ENCODE data around the gene LIPI.
"Not testable (repeated sequence)": the region's sequence is repeated elsewhere in the genome, so short reads cannot be mapped to it uniquely, and the experiment has no call there.

The LIPI gene

DNA sequence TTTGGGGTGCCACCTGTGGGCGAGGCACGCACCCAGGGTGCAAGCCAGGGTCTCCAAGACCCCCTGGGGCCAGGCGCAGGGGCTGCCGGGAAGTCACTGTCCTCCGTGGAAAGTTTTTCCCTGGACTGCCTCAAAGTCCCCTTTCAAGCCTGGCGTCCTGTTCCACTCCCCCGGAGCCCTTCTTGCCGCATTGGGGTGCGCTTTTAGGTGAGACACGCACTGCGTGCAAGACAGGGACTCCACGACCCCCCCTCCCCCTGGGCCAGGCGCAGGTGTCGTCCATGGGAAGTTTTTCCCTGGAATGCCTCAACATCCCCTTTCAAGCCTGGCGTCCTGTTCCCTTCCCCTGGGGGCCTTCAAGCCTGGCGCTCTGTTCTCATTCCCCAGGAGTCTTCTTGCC lies 137.1 kb downstream of the LIPI start:
- ChIA-PET CTCF (no interaction called here), POLR2A (no interaction called here)
- no peak overlapping the region for H3K4me3 ChIP-seq (ENCODE audit: low read depth, low read length)
- no peak for DNase-seq (ENCODE audit: low read depth, low spot score)
- TF ChIP-seq, protein P1, sequence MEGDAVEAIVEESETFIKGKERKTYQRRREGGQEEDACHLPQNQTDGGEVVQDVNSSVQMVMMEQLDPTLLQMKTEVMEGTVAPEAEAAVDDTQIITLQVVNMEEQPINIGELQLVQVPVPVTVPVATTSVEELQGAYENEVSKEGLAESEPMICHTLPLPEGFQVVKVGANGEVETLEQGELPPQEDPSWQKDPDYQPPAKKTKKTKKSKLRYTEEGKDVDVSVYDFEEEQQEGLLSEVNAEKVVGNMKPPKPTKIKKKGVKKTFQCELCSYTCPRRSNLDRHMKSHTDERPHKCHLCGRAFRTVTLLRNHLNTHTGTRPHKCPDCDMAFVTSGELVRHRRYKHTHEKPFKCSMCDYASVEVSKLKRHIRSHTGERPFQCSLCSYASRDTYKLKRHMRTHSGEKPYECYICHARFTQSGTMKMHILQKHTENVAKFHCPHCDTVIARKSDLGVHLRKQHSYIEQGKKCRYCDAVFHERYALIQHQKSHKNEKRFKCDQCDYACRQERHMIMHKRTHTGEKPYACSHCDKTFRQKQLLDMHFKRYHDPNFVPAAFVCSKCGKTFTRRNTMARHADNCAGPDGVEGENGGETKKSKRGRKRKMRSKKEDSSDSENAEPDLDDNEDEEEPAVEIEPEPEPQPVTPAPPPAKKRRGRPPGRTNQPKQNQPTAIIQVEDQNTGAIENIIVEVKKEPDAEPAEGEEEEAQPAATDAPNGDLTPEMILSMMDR (IDR thresholded peaks at IDR 0.05; ENCODE audit: insufficient read depth, low read length, missing control alignments), result no peak

DNA sequence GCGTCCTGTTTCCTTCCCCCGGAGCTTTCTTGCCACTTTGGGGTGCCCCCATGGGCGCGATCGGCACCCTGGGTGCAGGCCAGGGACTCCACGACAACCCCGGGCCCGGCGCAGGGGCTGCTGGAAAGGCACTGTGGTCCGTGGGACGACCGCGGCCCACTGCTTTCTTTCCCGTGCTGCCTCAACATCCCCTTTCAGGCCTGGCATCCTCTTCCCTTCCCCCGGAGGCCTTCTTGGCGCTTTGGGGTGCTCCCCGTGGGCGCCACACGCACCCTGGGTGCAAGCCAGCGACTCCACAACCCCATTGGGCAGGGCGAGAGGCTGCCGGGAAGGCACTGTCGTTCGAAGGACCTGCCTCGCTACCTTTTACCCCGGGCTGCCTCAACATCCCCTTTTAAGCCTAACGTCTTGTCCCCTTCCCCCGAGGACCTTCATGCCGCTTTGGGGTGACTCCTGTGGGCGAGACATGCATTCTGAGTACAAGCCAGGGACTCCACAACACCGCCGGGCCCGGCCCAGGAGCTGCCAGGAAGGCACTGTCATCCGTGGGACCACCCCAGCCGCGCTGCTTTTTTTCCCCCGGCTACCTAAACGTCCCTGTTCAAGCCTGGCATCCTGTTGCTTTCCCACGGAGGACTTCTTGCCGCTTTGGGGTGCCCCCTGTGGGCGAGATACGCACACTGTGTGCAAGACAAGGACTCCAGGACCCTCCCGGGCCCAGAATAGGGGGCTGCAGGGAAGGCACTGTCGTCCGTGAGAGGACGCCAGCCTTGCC lies 137.8 kb downstream of the LIPI start:
- ChIA-PET CTCF (no interaction called here), POLR2A (no interaction called here)
- DNase-seq (ENCODE audit: low read depth, low spot score), result no peak
- no peak overlapping the region for H3K4me3 ChIP-seq (ENCODE audit: low read depth, low read length)
- TF ChIP-seq, protein P1 (IDR thresholded peaks at IDR 0.05; ENCODE audit: insufficient read depth, low read length, missing control alignments), result no peak

DNA sequence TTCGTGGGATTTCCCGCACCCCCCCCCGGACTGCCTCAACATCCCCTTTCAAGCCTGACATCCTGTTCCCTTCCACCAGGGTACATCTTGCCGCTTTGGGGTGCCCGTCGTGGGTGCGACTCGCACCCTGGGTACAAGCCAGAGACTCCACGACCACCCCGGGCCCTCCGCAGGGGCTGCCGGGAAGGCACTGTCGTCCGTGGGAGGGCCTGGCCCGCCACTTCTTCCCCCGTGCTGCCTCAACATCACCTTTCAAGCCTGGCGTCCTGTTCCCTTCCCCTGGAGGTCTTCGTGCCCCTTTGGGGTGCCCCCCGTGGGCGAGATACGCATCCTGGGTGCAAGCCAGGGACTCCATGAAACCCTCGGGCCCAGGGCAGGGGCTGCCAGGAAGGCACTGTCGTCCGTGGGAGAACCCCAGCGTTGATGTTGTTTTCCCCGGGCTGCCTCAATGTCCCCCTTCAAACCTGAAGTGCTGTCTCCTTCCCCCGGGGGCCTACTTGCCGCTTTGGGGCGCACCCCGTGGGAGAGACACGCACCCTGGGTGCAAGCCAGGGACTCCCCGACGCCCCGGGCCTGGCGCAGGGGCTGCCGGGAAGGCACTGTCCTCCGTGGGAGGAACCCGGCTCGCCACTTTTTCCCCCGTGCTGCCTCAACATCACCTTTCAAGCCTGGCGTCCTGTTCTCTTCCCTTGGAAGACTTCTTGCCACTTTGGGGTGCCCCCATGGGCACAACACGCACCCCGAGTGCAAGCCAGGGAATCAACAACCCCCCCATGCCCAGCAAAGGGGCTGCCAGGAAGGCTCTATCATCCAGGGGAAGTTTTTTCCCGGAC lies 138.6 kb downstream of the LIPI start:
- H3K4me3 ChIP-seq (ENCODE audit: low read depth, low read length), result no peak overlapping the region
- TF ChIP-seq, protein P1 (IDR thresholded peaks at IDR 0.05; ENCODE audit: insufficient read depth, low read length, missing control alignments), result no peak
- POLR2A ChIA-PET, result no interaction called here
- CTCF ChIA-PET, result no interaction called here
- DNase-seq (ENCODE audit: low read depth, low spot score), result no peak

DNA sequence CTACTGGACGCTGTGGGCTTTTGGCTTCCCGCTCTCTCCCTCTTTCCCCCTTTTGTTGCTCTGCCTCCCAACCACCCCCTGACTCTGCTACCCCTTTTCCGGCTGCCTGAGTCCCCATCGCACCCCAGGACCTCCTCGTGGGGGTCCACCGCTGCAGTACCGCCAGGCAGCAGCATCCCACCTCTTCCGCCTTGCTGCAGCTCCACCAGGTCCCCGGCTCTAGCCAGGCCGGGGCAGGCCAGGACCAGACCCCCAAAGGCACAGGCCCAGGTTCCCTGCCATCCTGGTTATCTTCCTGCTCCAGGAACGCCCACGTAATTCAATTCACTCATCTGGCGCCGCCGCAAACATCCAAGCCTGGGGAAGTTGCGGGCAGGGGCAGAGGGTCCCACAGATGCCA lies 139.8 kb downstream of the LIPI start:
- ChIA-PET POLR2A (no interaction called here), CTCF (no interaction called here)
- TF ChIP-seq, protein P1 (IDR thresholded peaks at IDR 0.05; ENCODE audit: insufficient read depth, low read length, missing control alignments), result no peak
- no peak for DNase-seq (ENCODE audit: low read depth, low spot score)
- no peak overlapping the region for H3K4me3 ChIP-seq (ENCODE audit: low read depth, low read length)

DNA sequence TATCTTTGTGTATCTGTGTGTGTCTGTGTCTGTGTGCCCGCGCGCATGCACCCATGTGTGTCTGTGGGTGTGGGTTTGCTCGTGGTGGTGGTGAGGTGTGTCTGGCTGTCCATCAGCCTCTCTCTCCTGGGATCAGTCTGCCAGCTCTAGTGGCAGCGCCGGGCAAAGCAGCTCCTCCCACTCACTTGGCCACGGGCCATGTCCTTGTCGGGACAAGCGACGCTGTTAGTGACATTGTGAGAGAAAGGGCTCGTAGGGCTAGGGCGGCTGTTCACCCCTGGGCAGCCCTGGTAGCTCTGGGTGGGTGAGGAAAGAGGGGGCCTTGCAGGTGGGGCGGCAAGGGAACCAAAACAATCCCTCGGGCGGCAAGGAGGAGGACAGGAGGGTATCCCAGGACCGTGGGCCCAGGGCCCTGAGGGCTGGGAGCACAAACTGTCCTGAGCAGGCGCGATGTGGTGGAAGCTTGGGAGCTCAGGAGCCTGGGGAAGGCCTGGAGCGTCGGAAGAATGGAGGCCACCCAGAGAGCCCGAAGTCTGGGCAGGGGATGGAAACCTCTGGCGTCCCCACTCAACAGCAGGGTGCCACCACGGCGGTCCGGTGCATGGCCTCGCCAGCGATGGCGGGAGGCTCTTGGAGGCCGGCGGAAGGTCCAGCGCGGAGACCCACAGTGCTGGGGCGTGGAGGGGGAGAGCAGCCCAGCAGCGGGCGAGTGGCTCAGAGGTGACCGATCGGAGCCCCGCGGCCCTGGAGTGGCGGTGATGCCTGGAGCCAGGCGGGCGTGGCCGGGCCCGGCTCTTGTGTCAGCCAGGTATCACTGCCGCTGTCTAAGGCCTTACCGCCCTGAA lies 140.5 kb downstream of the LIPI start:
- CTCF ChIA-PET, result no interaction called here
- TF ChIP-seq, protein P1 (IDR thresholded peaks at IDR 0.05; ENCODE audit: insufficient read depth, low read length, missing control alignments), result no peak
- POLR2A ChIA-PET, result no interaction called here
- DNase-seq (ENCODE audit: low read depth, low spot score), result no peak
- no peak overlapping the region for H3K4me3 ChIP-seq (ENCODE audit: low read depth, low read length)

DNA sequence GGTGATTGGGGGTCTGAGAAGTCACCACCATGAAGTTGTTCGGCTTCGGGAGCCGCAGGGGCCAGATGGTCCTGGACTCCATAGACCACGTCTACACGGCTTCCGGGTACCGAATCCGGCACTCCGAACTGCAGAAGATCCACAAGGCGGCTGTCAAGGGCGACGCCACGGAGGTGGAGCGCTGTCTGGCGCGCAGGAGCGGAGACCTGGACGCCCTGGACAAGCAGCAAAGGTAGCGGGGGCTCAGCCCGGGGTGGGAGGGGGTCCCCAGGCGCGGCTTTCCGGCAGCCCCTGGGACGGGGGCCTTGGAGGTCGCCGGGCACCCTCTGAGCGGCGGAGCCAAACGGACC lies 146.5 kb downstream of the LIPI start:
- DNase-seq (ENCODE audit: low read depth, low spot score), result no peak
- POLR2A ChIA-PET, result no interaction called here
- no peak overlapping the region for H3K4me3 ChIP-seq (ENCODE audit: low read depth, low read length)
- CTCF ChIA-PET, result no interaction called here
- TF ChIP-seq, protein P1 (IDR thresholded peaks at IDR 0.05; ENCODE audit: insufficient read depth, low read length, missing control alignments), result no peak

DNA sequence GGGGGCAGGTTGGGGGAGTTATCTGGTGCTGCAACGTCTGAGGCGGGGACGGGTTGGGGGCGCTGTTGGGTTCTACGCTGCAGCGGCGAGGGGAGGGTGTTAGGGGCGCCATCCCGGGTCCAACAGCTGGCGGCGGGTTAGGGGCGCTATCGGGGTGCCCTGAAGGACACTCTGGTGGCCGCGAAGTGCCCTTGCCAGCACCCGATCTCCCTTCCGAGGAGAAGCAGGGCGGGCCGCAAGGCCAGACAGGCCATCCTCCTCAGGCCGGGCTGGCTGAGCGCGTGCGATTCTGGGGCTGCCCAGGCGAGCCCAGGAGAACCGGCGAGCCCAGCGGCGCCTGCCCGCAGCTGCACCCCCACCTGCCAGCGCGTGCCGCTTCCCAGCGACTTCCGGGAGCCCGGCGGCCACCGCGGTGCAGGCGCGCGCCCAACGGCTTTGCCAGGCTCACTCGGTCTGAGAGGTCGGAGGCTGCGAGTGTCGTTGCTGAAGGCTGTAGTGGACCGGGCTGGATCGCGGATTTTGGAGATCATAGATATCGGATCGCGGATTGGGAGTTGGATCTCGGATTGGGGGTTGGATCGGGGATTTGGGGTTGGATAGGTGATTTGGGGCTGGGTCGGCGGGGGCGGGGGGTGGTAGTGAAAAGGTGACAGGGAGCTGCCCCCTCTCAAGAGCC lies 147.0 kb downstream of the LIPI start:
- CTCF ChIA-PET; POLR2A ChIA-PET; DNase-seq (ENCODE audit: low read depth, low spot score); H3K4me3 ChIP-seq (ENCODE audit: low read depth, low read length): not testable (repeated sequence)

DNA sequence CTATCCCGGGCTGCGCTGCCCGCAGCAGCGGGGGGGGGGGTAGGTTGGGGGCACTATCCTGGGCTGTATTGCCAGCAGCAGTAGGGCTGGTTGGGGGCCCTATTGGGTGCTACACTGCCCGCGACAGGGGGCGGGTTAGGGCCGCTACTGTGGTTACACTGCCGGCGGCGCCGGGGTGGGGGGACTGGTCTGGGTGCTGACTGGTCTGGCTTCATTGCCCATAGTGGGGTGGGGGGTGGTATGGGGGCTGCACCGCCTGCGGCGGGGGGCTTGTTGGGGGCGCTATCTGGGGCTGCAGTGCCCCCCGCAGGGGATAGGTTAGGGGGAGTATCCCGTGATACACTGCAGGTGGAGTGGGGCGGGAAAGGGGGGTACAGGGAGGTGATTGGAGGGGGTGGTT lies 148.1 kb downstream of the LIPI start:
- CTCF ChIA-PET; H3K4me3 ChIP-seq (ENCODE audit: low read depth, low read length); DNase-seq (ENCODE audit: low read depth, low spot score); POLR2A ChIA-PET: not testable (repeated sequence)

Data from AG04449 (cell line).